ENCODE measurements around the gene KRT75. TPM values are rescaled to one million over a fixed set of nuclear protein-coding genes. Genes with fewer than 3 reads are reported as not detected.

The KRT75 gene
- total RNA-seq, 1 donor from 2014 or later = not detected

DNA sequence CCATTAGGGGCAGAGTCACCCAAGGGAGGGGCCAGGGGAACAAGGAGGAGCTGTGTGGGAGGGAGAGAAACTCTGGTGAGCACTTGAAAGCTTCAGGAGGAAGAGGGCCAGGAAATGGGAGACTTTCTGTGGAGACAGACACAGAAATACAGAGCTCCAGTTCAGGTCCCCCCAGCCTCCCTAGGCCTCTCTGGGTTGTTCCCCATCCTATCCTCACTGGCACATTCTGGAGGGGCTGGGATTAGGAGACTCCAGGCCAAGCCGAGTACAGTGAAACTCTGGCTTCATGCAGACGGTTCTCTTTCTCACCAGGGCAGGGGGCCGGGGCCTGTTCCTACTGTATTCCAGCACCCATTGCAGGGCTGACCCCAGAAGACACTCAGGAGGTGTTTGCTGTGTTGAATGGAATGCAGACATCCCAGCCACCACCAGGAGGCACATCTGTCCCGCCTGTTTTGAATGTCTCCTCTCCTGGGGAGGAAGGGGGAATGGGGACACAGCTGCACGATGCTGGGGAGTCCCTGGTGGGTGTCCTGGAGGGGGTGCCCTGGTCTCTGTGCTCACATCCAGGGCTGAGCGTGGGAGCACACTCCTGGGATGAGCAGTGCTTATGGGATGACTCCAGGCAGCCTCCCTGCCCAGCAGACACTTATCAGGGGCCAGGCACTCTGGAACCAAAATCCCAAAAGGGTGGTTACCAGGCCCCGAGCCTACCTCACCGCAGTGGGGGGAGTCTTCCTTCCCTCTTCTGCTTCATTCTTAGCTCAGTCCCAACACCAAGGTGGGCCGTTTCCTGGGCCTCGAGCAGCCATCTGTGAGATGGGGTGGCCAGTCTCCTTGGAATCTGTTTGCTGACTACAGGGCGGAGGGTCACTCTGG lies 43.2 kb downstream of the KRT75 start:
- Mint-ChIP-seq H3K4me1 (ENCODE audit: unreplicated experiment) (peaks cover 10% of the 10 kb centered on the region), H3K9me3 (ENCODE audit: unreplicated experiment) (no peaks in the 10 kb centered on the region), H3K4me3 (ENCODE audit: unreplicated experiment) (no peak overlapping the region), H3K36me3 (ENCODE audit: unreplicated experiment) (no peaks in the 10 kb centered on the region), H3K27me3 (ENCODE audit: unreplicated experiment) (peaks cover 28% of the 10 kb centered on the region), H3K27ac (ENCODE audit: unreplicated experiment) (no peak overlapping the region)
- no peak for DNase-seq (ENCODE audit: extremely low spot score, unreplicated experiment)
- TF ChIP-seq CTCF (IDR thresholded peaks at IDR 0.05) = peak; percentile 54

- H3K9me3 Mint-ChIP-seq (ENCODE audit: unreplicated experiment) = no peaks in the 10 kb centered on the region
- TF ChIP-seq CTCF (IDR thresholded peaks at IDR 0.05) = no peak
- H3K4me3 Mint-ChIP-seq (ENCODE audit: unreplicated experiment) = no peak overlapping the region
- H3K36me3 Mint-ChIP-seq (ENCODE audit: unreplicated experiment) = no peaks in the 10 kb centered on the region
- DNase-seq (ENCODE audit: extremely low spot score, unreplicated experiment) = no peak
- H3K27me3 Mint-ChIP-seq (ENCODE audit: unreplicated experiment) = peaks cover 19% of the 10 kb centered on the region
- peaks cover 10% of the 10 kb centered on the region for H3K4me1 Mint-ChIP-seq (ENCODE audit: unreplicated experiment)
- no peak overlapping the region for H3K27ac Mint-ChIP-seq (ENCODE audit: unreplicated experiment)
Measured at GRCh38 chr12:52389313-52390207, 44.6 kb downstream of the KRT75 start.

GRCh38 chr12:52387859-52388258 lies 46.3 kb downstream of the KRT75 start:
- H3K27me3 Mint-ChIP-seq (ENCODE audit: unreplicated experiment) = peaks cover 24% of the 10 kb centered on the region
- no peaks in the 10 kb centered on the region for H3K9me3 Mint-ChIP-seq (ENCODE audit: unreplicated experiment)
- no peaks in the 10 kb centered on the region for H3K36me3 Mint-ChIP-seq (ENCODE audit: unreplicated experiment)
- DNase-seq (ENCODE audit: extremely low spot score, unreplicated experiment) = no peak
- no peak overlapping the region for H3K27ac Mint-ChIP-seq (ENCODE audit: unreplicated experiment)
- TF ChIP-seq CTCF (IDR thresholded peaks at IDR 0.05) = no peak
- H3K4me1 Mint-ChIP-seq (ENCODE audit: unreplicated experiment) = peaks cover 10% of the 10 kb centered on the region
- no peak overlapping the region for H3K4me3 Mint-ChIP-seq (ENCODE audit: unreplicated experiment)

DNA sequence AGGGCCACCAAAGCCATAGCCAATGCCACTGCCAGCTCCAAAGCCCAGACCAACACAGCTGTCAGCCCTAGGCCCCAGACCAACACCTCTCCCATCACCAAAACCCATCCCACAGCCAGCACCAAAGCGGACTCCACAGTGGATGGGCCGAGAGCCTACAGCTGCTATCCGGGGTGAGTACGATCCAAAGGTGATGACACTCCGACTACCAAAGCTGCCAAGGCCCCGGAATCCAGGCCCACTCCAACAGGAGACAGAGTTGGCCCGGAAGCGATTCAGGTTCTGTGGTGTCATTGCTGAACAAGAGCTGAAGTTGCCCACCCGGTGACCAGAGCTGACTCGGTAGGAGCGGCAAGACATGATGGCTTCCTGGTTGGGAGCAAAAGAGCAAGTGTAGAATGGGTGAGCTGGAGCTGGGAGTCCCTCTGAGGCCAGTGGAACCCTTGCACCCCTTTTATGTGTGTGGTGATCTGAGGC lies 48.9 kb downstream of the KRT75 start, which contains the start of gene KRT84:
Gene KRT84, minus strand, starts transcription at position 427 of the 477 bp plus-strand sequence. Its CDS starts 67 bp downstream, at position 360.
- Mint-ChIP-seq H3K36me3 (ENCODE audit: unreplicated experiment) (no peaks in the 10 kb centered on the region), H3K4me3 (ENCODE audit: unreplicated experiment) (no peak within 1 kb of the TSS), H3K27me3 (ENCODE audit: unreplicated experiment) (peaks cover 31% of the 10 kb centered on the region), H3K9me3 (ENCODE audit: unreplicated experiment) (no peaks in the 10 kb centered on the region), H3K27ac (ENCODE audit: unreplicated experiment) (no peak within 1 kb of the TSS), H3K4me1 (ENCODE audit: unreplicated experiment) (peaks cover 6% of the 10 kb centered on the region)
- DNase-seq (ENCODE audit: extremely low spot score, unreplicated experiment) = no peak
- TF ChIP-seq CTCF (IDR thresholded peaks at IDR 0.05) = no peak
